NCI-H2227 (cell line): ENCODE results near the gene DQX1.
"Not testable (repeated sequence)": the region's sequence is repeated elsewhere in the genome, so short reads cannot be mapped to it uniquely, and the experiment has no call there.

ENCODE experiments used
- DNase-seq: peaks from one replicate; lab custom pipeline; 2025; ENCODE audit not compliant: unreplicated experiment; lab: John Stamatoyannopoulos, UW

DQX1 gene

DNA sequence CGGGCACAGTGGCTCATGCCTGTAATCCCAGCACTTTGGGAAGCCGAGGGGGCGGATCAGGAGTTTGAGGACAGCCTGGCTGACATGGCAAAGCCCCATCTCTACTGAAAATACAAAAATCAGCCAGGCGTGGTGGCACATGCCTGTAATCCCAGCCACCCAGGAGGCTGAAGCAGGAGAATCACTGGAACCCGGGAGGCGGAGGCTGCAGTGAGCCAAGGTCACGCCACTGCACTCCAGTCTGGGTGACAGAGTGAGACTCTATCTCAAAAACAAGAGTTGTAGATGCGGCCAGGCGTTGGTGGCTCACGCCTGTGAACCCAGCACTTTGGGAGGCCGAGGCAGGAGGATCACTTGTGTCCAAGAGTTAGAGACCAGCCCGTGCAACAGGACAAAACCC is 55.3 kb downstream of the DQX1 start:
- not testable (repeated sequence) for DNase-seq
